SK-N-SH treated with all-trans-retinoic acid at 6 μM for 48 hours (cell line): ENCODE results near the gene SORCS1.

Experiments
- ATAC-seq: fragments of 200-7000 bp; cut with Tn5 transposase; 3 replicates; pipeline ENCODE4 v1.9.1; 2020; ENCODE audit warnings: mild to moderate bottlenecking, moderate library complexity
- CSDC2 ChIP-seq: fragments of 250-450 bp; sonication (Bioruptor Pico); IDR thresholded peaks from 2 replicates; pipeline ENCODE4 v1.5.0; 2020; ENCODE audit warnings: mild to moderate bottlenecking, moderate library complexity
- ESRRG ChIP-seq: fragments of 250-450 bp; sonication (Bioruptor Pico); IDR thresholded peaks from 2 replicates; pipeline ENCODE4 v1.6.1; 2021; ENCODE audit warnings: mild to moderate bottlenecking
- GLIS3 ChIP-seq: fragments of 250-450 bp; sonication (Bioruptor Pico); IDR thresholded peaks from 2 replicates; pipeline ENCODE4 v1.5.0; 2020; ENCODE audit warnings: mild to moderate bottlenecking, moderate library complexity
- ISL1 ChIP-seq: fragments of 250-450 bp; sonication (Bioruptor Pico); IDR thresholded peaks from 2 replicates; pipeline ENCODE4 v2.1.2; 2022; ENCODE audit warnings: mild to moderate bottlenecking, moderate library complexity
- OSR1 ChIP-seq: fragments of 250-450 bp; sonication (Bioruptor Pico); IDR thresholded peaks from 2 replicates; pipeline ENCODE4 v1.8.0; 2022; ENCODE audit warnings: moderate library complexity, mild to moderate bottlenecking, inconsistent platforms
- PPARA ChIP-seq: fragments of 250-450 bp; sonication (Bioruptor Pico); IDR thresholded peaks from 2 replicates; pipeline ENCODE4 v1.5.0; 2020; ENCODE audit warnings: mild to moderate bottlenecking, borderline replicate concordance
- RARB ChIP-seq: fragments of 250-450 bp; sonication (Bioruptor Pico); IDR thresholded peaks from 2 replicates; pipeline ENCODE4 v1.8.0; 2021; ENCODE audit warnings: mild to moderate bottlenecking, moderate library complexity
- SNAI2 ChIP-seq: fragments of 250-450 bp; sonication (Bioruptor Pico); IDR thresholded peaks from 2 replicates; pipeline ENCODE4 v1.5.0; 2020; ENCODE audit warnings: mild to moderate bottlenecking, moderate library complexity
- TCF4 ChIP-seq: fragments of 250-450 bp; sonication (Bioruptor Pico); IDR thresholded peaks from 2 replicates; pipeline ENCODE4 v1.8.0; 2021; ENCODE audit warnings: mild to moderate bottlenecking, moderate library complexity, borderline replicate concordance
- TOX ChIP-seq: fragments of 250-450 bp; sonication (Bioruptor Pico); IDR thresholded peaks from 2 replicates; pipeline ENCODE4 v1.8.0; 2021; ENCODE audit warnings: mild to moderate bottlenecking, moderate library complexity, borderline replicate concordance
- ZC3H10 ChIP-seq: fragments of 250-450 bp; sonication (Bioruptor Pico); IDR thresholded peaks from 2 replicates; pipeline ENCODE4 v1.5.1; 2021; ENCODE audit warnings: mild to moderate bottlenecking, moderate library complexity
- ZFP3 ChIP-seq: fragments of 250-450 bp; sonication (Bioruptor Pico); IDR thresholded peaks from 2 replicates; pipeline ENCODE4 v1.5.0; 2020; ENCODE audit warnings: mild to moderate bottlenecking, moderate library complexity
- ZFP30 ChIP-seq: fragments of 450-650 bp; formaldehyde crosslinking; IDR thresholded peaks from 2 replicates; pipeline ENCODE4 v1.5.0; 2022; ENCODE audit warnings: mild to moderate bottlenecking, moderate library complexity
- ZNF565 ChIP-seq: fragments of 450-650 bp; formaldehyde crosslinking; conservative IDR thresholded peaks from 2 replicates; pipeline ENCODE4 v1.5.0; 2020; ENCODE audit warnings: low read depth, mild to moderate bottlenecking, moderate library complexity
- ZNF70 ChIP-seq: fragments of 450-650 bp; formaldehyde crosslinking; IDR thresholded peaks from 2 replicates; pipeline ENCODE4 v1.5.0; 2020; ENCODE audit warnings: mild to moderate bottlenecking, moderate library complexity
- ZNF8 ChIP-seq: fragments of 450-650 bp; formaldehyde crosslinking; IDR thresholded peaks from 2 replicates; pipeline ENCODE4 v1.5.0; 2020; ENCODE audit warnings: mild to moderate bottlenecking, moderate library complexity
- TF ChIP-seq, protein P1 (sequence below): fragments of 250-450 bp; sonication (Bioruptor Pico); IDR thresholded peaks from 2 replicates; pipeline ENCODE4 v1.5.0; 2020; ENCODE audit warnings: mild to moderate bottlenecking, moderate library complexity
- TF ChIP-seq, protein P2 (sequence below): fragments of 250-450 bp; sonication (Bioruptor Pico); IDR thresholded peaks from 2 replicates; pipeline ENCODE4 v1.8.0; 2021; ENCODE audit warnings: low read depth, mild to moderate bottlenecking, moderate library complexity, borderline replicate concordance
- TF ChIP-seq, protein P3 (sequence below): fragments of 250-450 bp; sonication (Bioruptor Pico); IDR thresholded peaks from 2 replicates; pipeline ENCODE4 v1.5.1; 2020; ENCODE audit warnings: low read depth, mild to moderate bottlenecking, moderate library complexity
- TF ChIP-seq, protein P4 (sequence below): fragments of 250-450 bp; sonication (Bioruptor Pico); IDR thresholded peaks from 2 replicates; pipeline ENCODE4 v1.8.0; 2020; ENCODE audit warnings: mild to moderate bottlenecking, moderate library complexity, borderline replicate concordance
- TF ChIP-seq, protein P5 (sequence below): fragments of 250-450 bp; sonication (Bioruptor Pico); IDR thresholded peaks from 2 replicates; pipeline ENCODE4 v1.5.1; 2021; ENCODE audit warnings: mild to moderate bottlenecking, moderate library complexity

The SORCS1 gene

DNA sequence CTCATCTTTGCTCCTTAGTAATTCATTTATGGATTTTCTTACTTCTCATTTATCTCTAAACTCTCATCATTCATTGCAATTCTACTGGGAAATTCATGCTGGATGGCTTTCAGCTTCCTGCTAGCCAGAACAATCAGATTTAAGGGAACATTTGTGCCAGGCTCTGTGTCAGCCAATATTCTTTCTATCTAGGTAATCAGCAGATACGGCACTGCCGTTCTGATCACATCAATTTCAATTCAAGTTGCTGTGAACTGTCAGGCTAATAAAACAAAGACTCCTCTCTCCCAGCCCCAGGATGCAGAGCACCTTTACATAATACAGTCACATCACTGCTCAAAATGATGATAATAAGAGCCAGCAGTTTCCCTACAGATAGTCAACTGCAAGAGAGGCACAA is 468.3 kb downstream of the SORCS1 start (continued):
- no peak for TF ChIP-seq ZFP30 (CRISPR knock-in tag)
- no peak for TF ChIP-seq ZNF565 (CRISPR knock-in tag)
- TF ChIP-seq ZNF70: no peak
- TF ChIP-seq TCF4 (CRISPR knock-in tag): no peak; the same call in 1 of the 2 replicates
- TF ChIP-seq ZC3H10: no peak
- TF ChIP-seq SNAI2: no peak
- TF ChIP-seq OSR1 (CRISPR knock-in tag): no peak

DNA sequence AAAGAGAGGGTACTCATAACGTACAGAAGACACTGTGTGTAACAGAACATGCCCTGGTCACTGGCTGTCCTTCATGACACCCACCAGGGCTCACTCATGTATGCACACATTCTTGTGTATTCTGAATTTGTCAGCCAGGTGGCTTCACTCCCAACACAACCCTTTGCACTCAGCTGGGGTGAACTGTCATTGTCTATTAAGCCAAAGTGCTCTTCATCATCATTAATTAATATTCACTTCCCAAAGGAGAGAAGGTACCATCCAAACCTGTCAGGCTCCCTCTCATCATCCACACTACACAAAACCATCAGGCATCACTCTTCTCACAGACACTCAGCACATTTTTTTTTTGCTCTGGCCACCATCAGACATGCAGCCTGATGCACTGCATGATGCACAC is 469.8 kb downstream of the SORCS1 start:
- ATAC-seq: no peak

DNA sequence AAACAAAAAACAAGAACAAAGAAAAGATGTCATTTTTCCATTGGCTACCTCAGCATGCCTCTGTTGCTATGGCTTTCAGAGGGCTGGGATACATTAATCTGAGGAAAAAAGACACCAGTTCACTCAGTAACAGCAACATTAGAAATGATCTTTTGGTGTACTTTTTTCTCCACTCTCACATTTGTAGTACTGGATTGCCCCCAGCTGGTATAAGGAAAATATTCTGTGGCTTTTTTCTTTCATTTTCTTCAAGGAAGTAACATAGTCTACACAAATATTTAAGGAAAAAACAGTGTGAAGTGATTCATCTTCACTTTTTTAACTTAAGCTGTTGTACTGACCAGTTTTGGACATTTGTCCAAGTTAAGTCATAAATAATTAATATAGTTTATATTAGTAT is 482.3 kb downstream of the SORCS1 start:
- ATAC-seq: no peak
- TF ChIP-seq, protein P1, sequence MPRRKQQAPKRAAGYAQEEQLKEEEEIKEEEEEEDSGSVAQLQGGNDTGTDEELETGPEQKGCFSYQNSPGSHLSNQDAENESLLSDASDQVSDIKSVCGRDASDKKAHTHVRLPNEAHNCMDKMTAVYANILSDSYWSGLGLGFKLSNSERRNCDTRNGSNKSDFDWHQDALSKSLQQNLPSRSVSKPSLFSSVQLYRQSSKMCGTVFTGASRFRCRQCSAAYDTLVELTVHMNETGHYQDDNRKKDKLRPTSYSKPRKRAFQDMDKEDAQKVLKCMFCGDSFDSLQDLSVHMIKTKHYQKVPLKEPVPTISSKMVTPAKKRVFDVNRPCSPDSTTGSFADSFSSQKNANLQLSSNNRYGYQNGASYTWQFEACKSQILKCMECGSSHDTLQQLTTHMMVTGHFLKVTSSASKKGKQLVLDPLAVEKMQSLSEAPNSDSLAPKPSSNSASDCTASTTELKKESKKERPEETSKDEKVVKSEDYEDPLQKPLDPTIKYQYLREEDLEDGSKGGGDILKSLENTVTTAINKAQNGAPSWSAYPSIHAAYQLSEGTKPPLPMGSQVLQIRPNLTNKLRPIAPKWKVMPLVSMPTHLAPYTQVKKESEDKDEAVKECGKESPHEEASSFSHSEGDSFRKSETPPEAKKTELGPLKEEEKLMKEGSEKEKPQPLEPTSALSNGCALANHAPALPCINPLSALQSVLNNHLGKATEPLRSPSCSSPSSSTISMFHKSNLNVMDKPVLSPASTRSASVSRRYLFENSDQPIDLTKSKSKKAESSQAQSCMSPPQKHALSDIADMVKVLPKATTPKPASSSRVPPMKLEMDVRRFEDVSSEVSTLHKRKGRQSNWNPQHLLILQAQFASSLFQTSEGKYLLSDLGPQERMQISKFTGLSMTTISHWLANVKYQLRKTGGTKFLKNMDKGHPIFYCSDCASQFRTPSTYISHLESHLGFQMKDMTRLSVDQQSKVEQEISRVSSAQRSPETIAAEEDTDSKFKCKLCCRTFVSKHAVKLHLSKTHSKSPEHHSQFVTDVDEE (CRISPR knock-in tag): no peak
- TF ChIP-seq, protein P2, sequence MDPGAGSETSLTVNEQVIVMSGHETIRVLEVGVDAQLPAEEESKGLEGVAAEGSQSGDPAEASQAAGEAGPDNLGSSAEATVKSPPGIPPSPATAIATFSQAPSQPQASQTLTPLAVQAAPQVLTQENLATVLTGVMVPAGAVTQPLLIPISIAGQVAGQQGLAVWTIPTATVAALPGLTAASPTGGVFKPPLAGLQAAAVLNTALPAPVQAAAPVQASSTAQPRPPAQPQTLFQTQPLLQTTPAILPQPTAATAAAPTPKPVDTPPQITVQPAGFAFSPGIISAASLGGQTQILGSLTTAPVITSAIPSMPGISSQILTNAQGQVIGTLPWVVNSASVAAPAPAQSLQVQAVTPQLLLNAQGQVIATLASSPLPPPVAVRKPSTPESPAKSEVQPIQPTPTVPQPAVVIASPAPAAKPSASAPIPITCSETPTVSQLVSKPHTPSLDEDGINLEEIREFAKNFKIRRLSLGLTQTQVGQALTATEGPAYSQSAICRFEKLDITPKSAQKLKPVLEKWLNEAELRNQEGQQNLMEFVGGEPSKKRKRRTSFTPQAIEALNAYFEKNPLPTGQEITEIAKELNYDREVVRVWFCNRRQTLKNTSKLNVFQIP (CRISPR knock-in tag): no peak
- no peak for TF ChIP-seq CSDC2 (CRISPR knock-in tag)
- no peak for TF ChIP-seq ZFP30 (CRISPR knock-in tag)
- TF ChIP-seq ZNF565 (CRISPR knock-in tag): no peak
- TF ChIP-seq, protein P3, sequence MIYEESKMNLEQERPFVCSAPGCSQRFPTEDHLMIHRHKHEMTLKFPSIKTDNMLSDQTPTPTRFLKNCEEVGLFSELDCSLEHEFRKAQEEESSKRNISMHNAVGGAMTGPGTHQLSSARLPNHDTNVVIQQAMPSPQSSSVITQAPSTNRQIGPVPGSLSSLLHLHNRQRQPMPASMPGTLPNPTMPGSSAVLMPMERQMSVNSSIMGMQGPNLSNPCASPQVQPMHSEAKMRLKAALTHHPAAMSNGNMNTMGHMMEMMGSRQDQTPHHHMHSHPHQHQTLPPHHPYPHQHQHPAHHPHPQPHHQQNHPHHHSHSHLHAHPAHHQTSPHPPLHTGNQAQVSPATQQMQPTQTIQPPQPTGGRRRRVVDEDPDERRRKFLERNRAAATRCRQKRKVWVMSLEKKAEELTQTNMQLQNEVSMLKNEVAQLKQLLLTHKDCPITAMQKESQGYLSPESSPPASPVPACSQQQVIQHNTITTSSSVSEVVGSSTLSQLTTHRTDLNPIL (CRISPR knock-in tag): no peak
- no peak for TF ChIP-seq TOX
- TF ChIP-seq, protein P4, sequence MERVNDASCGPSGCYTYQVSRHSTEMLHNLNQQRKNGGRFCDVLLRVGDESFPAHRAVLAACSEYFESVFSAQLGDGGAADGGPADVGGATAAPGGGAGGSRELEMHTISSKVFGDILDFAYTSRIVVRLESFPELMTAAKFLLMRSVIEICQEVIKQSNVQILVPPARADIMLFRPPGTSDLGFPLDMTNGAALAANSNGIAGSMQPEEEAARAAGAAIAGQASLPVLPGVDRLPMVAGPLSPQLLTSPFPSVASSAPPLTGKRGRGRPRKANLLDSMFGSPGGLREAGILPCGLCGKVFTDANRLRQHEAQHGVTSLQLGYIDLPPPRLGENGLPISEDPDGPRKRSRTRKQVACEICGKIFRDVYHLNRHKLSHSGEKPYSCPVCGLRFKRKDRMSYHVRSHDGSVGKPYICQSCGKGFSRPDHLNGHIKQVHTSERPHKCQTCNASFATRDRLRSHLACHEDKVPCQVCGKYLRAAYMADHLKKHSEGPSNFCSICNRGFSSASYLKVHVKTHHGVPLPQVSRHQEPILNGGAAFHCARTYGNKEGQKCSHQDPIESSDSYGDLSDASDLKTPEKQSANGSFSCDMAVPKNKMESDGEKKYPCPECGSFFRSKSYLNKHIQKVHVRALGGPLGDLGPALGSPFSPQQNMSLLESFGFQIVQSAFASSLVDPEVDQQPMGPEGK (CRISPR knock-in tag): no peak
- TF ChIP-seq GLIS3 (CRISPR knock-in tag): no peak
- TF ChIP-seq TCF4 (CRISPR knock-in tag): no peak
- no peak for TF ChIP-seq OSR1 (CRISPR knock-in tag)
- TF ChIP-seq RARB (CRISPR knock-in tag): no peak
- TF ChIP-seq, protein P5, sequence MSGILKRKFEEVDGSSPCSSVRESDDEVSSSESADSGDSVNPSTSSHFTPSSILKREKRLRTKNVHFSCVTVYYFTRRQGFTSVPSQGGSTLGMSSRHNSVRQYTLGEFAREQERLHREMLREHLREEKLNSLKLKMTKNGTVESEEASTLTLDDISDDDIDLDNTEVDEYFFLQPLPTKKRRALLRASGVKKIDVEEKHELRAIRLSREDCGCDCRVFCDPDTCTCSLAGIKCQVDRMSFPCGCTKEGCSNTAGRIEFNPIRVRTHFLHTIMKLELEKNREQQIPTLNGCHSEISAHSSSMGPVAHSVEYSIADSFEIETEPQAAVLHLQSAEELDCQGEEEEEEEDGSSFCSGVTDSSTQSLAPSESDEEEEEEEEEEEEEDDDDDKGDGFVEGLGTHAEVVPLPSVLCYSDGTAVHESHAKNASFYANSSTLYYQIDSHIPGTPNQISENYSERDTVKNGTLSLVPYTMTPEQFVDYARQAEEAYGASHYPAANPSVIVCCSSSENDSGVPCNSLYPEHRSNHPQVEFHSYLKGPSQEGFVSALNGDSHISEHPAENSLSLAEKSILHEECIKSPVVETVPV: no peak
- TF ChIP-seq ZFP3 (CRISPR knock-in tag): no peak
- no peak for TF ChIP-seq ISL1
- no peak for TF ChIP-seq ESRRG (CRISPR knock-in tag)
- no peak for TF ChIP-seq ZC3H10
- TF ChIP-seq PPARA (CRISPR knock-in tag): no peak
- no peak for TF ChIP-seq ZNF70

More for the DNA sequence above, 469.8 kb downstream of the SORCS1 start:
- TF ChIP-seq, protein P1 (CRISPR knock-in tag): no peak
- TF ChIP-seq ZNF8 (CRISPR knock-in tag): no peak
- TF ChIP-seq PPARA (CRISPR knock-in tag): no peak
- no peak for TF ChIP-seq ZNF565 (CRISPR knock-in tag)
- TF ChIP-seq ISL1: no peak
- no peak for TF ChIP-seq TOX
- no peak for TF ChIP-seq ZFP30 (CRISPR knock-in tag)
- TF ChIP-seq CSDC2 (CRISPR knock-in tag): no peak
- TF ChIP-seq, protein P3 (CRISPR knock-in tag): no peak
- no peak for TF ChIP-seq RARB (CRISPR knock-in tag)
